ENCODE results near the gene KIAA1549.

The KIAA1549 gene

GRCh38 chr7:138822867-138823535, 158.2 kb downstream of the KIAA1549 start:
- Histone ChIP-seq H3K36me3 (ENCODE audit: control insufficient read depth in 1 of 2, insufficient read depth in 2 of 2, low read depth in 1 of 2, low read length in 2 of 2) (no peaks in the 10 kb centered on the region), H3K14ac (ENCODE audit: low read length in 2 of 2) (no peak overlapping the region), H4K8ac (ENCODE audit: low read length) (no peak overlapping the region), H3K4me2 (ENCODE audit: low read length, poor library complexity, severe bottlenecking) (no peak overlapping the region), H3K79me1 (replicated peaks; ENCODE audit: low read length, poor library complexity, severe bottlenecking) (no peaks in the 10 kb centered on the region), H3K27me3 (ENCODE audit: control insufficient read depth in 1 of 2, insufficient read depth in 1 of 2, low read length in 2 of 2) (no peaks in the 10 kb centered on the region), H3K4me3 (ENCODE audit: insufficient read depth in 1 of 2, low read depth in 1 of 2, low read length in 2 of 2) (no peak overlapping the region), H2AK5ac (ENCODE audit: low read length, severe bottlenecking) (no peak overlapping the region), H2BK120ac (ENCODE audit: low read depth, low read length) (no peak overlapping the region), H3K27ac (ENCODE audit: low read length, poor library complexity, severe bottlenecking) (no peak overlapping the region), H3K9me3 (ENCODE audit: control insufficient read depth, low read length) (peaks cover 12% of the 10 kb centered on the region), H4K91ac (ENCODE audit: low read length) (no peak overlapping the region), H2AFZ (ENCODE audit: low read depth, low read length) (no peak overlapping the region), H2BK5ac (ENCODE audit: low read depth, low read length, poor library complexity, severe bottlenecking) (no peak overlapping the region), H3K4me1 (ENCODE audit: control insufficient read depth, insufficient read depth, low read depth, low read length) (no peaks in the 10 kb centered on the region), H2BK15ac (ENCODE audit: low read depth, poor library complexity, severe bottlenecking) (no peak overlapping the region), H2BK12ac (ENCODE audit: low read length in 2 of 2) (no peak overlapping the region), H3K9ac (ENCODE audit: low read length) (no peak overlapping the region), H3K23ac (ENCODE audit: low read length in 2 of 2) (no peak overlapping the region), H3K4ac (ENCODE audit: low read depth in 1 of 2, low read length in 2 of 2) (no peak overlapping the region), H3K18ac (ENCODE audit: low read depth in 1 of 2, low read length in 2 of 2) (no peak overlapping the region)
- WGBS = 100% methylated on average over 6 of the region's 11 CpGs
- DNase-seq = no peak

DNA sequence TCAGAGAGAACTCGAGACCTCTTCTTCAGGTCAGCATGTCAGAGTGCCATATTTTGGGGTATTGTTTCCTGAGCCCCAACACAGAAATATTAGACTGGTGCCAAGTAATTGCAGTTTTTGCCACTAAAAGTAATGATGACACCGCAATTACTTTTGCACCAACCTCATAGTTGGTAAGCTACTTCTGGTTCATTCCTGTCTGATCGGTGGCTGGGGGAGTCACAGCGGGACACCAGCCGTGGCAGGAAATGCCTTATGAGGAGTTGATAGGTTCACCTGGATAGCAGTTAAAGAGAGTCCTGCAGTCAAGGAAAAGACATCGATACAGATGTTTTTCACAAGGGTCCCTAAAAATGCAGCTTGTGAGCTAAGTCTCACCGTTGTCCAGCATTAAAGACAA, 159.3 kb downstream of the KIAA1549 start:
- Histone ChIP-seq H2BK5ac (ENCODE audit: low read depth, low read length, poor library complexity, severe bottlenecking) (no peak overlapping the region), H3K9me3 (ENCODE audit: control insufficient read depth, low read length) (peaks cover 12% of the 10 kb centered on the region), H3K4me1 (ENCODE audit: control insufficient read depth, insufficient read depth, low read depth, low read length) (no peaks in the 10 kb centered on the region), H4K91ac (ENCODE audit: low read length) (no peak overlapping the region), H2BK120ac (ENCODE audit: low read depth, low read length) (no peak overlapping the region), H3K36me3 (ENCODE audit: control insufficient read depth in 1 of 2, insufficient read depth in 2 of 2, low read depth in 1 of 2, low read length in 2 of 2) (no peaks in the 10 kb centered on the region), H3K79me1 (replicated peaks; ENCODE audit: low read length, poor library complexity, severe bottlenecking) (no peaks in the 10 kb centered on the region), H3K27ac (ENCODE audit: low read length, poor library complexity, severe bottlenecking) (no peak overlapping the region), H3K23ac (ENCODE audit: low read length in 2 of 2) (no peak overlapping the region), H3K4me3 (ENCODE audit: insufficient read depth in 1 of 2, low read depth in 1 of 2, low read length in 2 of 2) (no peak overlapping the region), H3K18ac (ENCODE audit: low read depth in 1 of 2, low read length in 2 of 2) (no peak overlapping the region), H3K4ac (ENCODE audit: low read depth in 1 of 2, low read length in 2 of 2) (no peak overlapping the region), H4K8ac (ENCODE audit: low read length) (no peak overlapping the region), H3K14ac (ENCODE audit: low read length in 2 of 2) (no peak overlapping the region), H3K9ac (ENCODE audit: low read length) (no peak overlapping the region), H2AK5ac (ENCODE audit: low read length, severe bottlenecking) (no peak overlapping the region), H3K4me2 (ENCODE audit: low read length, poor library complexity, severe bottlenecking) (no peak overlapping the region), H2BK12ac (ENCODE audit: low read length in 2 of 2) (no peak overlapping the region), H2AFZ (ENCODE audit: low read depth, low read length) (no peak overlapping the region), H3K27me3 (ENCODE audit: control insufficient read depth in 1 of 2, insufficient read depth in 1 of 2, low read length in 2 of 2) (no peaks in the 10 kb centered on the region), H2BK15ac (ENCODE audit: low read depth, poor library complexity, severe bottlenecking) (no peak overlapping the region)
- DNase-seq = no peak
- 88% methylated on average over 7 of the region's 7 CpGs for WGBS

GRCh38 chr7:138819625-138820024, 161.6 kb downstream of the KIAA1549 start:
- Histone ChIP-seq H3K4me3 (ENCODE audit: insufficient read depth in 1 of 2, low read depth in 1 of 2, low read length in 2 of 2) (no peak overlapping the region), H2BK5ac (ENCODE audit: low read depth, low read length, poor library complexity, severe bottlenecking) (no peak overlapping the region), H3K79me1 (replicated peaks; ENCODE audit: low read length, poor library complexity, severe bottlenecking) (no peaks in the 10 kb centered on the region), H3K14ac (ENCODE audit: low read length in 2 of 2) (no peak overlapping the region), H4K8ac (ENCODE audit: low read length) (no peak overlapping the region), H3K18ac (ENCODE audit: low read depth in 1 of 2, low read length in 2 of 2) (no peak overlapping the region), H2AK5ac (ENCODE audit: low read length, severe bottlenecking) (no peak overlapping the region), H3K27ac (ENCODE audit: low read length, poor library complexity, severe bottlenecking) (no peak overlapping the region), H3K36me3 (ENCODE audit: control insufficient read depth in 1 of 2, insufficient read depth in 2 of 2, low read depth in 1 of 2, low read length in 2 of 2) (no peaks in the 10 kb centered on the region), H3K27me3 (ENCODE audit: control insufficient read depth in 1 of 2, insufficient read depth in 1 of 2, low read length in 2 of 2) (no peaks in the 10 kb centered on the region), H3K4me2 (ENCODE audit: low read length, poor library complexity, severe bottlenecking) (no peak overlapping the region), H2BK12ac (ENCODE audit: low read length in 2 of 2) (no peak overlapping the region), H3K9ac (ENCODE audit: low read length) (no peak overlapping the region), H2BK120ac (ENCODE audit: low read depth, low read length) (no peak overlapping the region), H3K23ac (ENCODE audit: low read length in 2 of 2) (no peak overlapping the region), H3K4ac (ENCODE audit: low read depth in 1 of 2, low read length in 2 of 2) (no peak overlapping the region), H3K4me1 (ENCODE audit: control insufficient read depth, insufficient read depth, low read depth, low read length) (no peaks in the 10 kb centered on the region), H4K91ac (ENCODE audit: low read length) (no peak overlapping the region), H3K9me3 (ENCODE audit: control insufficient read depth, low read length) (peaks cover 8% of the 10 kb centered on the region), H2AFZ (ENCODE audit: low read depth, low read length) (no peak overlapping the region), H2BK15ac (ENCODE audit: low read depth, poor library complexity, severe bottlenecking) (no peak overlapping the region)
- no peak for DNase-seq
- 89% methylated on average over 3 of the region's 3 CpGs for WGBS

DNA sequence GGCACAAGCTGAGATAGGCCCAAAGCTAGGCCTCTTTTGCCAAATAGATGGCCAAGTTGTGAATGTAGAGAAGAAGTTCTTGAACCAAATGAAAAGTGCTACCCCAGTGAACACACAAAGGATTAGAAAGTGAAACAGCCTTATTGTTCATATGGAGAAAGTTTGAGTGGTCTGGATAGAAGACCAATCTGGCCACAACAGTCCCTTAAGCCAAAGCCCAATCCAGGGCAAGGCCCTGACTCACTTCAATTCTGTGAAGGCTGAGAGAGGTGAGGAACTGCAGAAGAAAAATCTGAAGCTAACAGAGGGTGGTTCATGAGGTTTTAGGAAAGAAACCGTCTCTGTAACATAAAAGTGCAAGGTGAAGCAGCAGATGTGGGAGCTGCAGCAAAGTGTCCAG, 164.5 kb downstream of the KIAA1549 start:
- Histone ChIP-seq H4K91ac (ENCODE audit: low read length) (no peak overlapping the region), H3K9ac (ENCODE audit: low read length) (no peak overlapping the region), H2BK15ac (ENCODE audit: low read depth, poor library complexity, severe bottlenecking) (no peak overlapping the region), H2AFZ (ENCODE audit: low read depth, low read length) (no peak overlapping the region), H2BK5ac (ENCODE audit: low read depth, low read length, poor library complexity, severe bottlenecking) (no peak overlapping the region), H3K18ac (ENCODE audit: low read depth in 1 of 2, low read length in 2 of 2) (no peak overlapping the region), H2AK5ac (ENCODE audit: low read length, severe bottlenecking) (no peak overlapping the region), H3K79me1 (replicated peaks; ENCODE audit: low read length, poor library complexity, severe bottlenecking) (no peaks in the 10 kb centered on the region), H2BK120ac (ENCODE audit: low read depth, low read length) (no peak overlapping the region), H3K4me3 (ENCODE audit: insufficient read depth in 1 of 2, low read depth in 1 of 2, low read length in 2 of 2) (no peak overlapping the region), H3K23ac (ENCODE audit: low read length in 2 of 2) (no peak overlapping the region), H3K14ac (ENCODE audit: low read length in 2 of 2) (no peak overlapping the region), H2BK12ac (ENCODE audit: low read length in 2 of 2) (no peak overlapping the region), H3K9me3 (ENCODE audit: control insufficient read depth, low read length) (peaks cover 3% of the 10 kb centered on the region), H4K8ac (ENCODE audit: low read length) (no peak overlapping the region), H3K27me3 (ENCODE audit: control insufficient read depth in 1 of 2, insufficient read depth in 1 of 2, low read length in 2 of 2) (no peaks in the 10 kb centered on the region), H3K36me3 (ENCODE audit: control insufficient read depth in 1 of 2, insufficient read depth in 2 of 2, low read depth in 1 of 2, low read length in 2 of 2) (no peaks in the 10 kb centered on the region), H3K4me1 (ENCODE audit: control insufficient read depth, insufficient read depth, low read depth, low read length) (no peaks in the 10 kb centered on the region), H3K27ac (ENCODE audit: low read length, poor library complexity, severe bottlenecking) (no peak overlapping the region), H3K4me2 (ENCODE audit: low read length, poor library complexity, severe bottlenecking) (no peak overlapping the region), H3K4ac (ENCODE audit: low read depth in 1 of 2, low read length in 2 of 2) (no peak overlapping the region)
- no peak for DNase-seq
- WGBS = 88% methylated on average over 1 of the region's 1 CpG

Measured in mesenchymal stem cell (in vitro differentiated cells and primary cell).